ENCODE data around the gene SBNO2.

DNA sequence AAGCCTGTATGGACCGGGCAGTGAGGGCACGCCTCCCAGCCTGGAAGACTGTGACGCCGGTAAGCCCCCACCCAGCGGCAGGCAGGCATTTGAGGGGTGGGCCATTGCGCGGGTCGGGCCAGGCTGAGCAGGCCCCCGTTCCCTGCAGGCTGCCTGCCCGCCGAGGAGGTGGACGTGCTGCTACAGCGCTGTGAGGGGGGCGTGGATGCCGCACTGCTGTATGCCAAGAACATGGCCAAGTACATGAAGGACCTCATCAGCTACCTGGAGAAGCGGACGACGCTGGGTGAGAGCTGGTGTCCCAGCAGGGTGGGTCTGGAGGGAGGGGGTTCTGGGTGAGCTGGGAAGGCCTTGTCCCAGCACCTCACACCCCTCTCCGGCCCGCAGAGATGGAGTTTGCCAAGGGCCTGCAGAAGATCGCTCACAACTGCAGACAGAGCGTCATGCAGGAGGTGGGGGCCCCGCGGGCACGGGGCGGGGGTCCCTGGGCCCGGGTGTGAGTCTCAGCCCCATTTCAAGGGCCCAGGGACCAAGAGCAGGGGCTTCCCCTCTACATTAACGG, 100.0 kb downstream of the SBNO2 start:
- TF ChIP-seq CTCF (IDR thresholded peaks at IDR 0.05) = no peak
- TF ChIP-seq POLR2AphosphoS5 (IDR thresholded peaks at IDR 0.05; ENCODE audit: insufficient read depth in 1 of 2, low read depth in 1 of 2) = no peak
- no peak for TF ChIP-seq POLR2A (IDR thresholded peaks at IDR 0.05)

Data from vagina (tissue), 2 donors.